HT1080 (cell line): Measurements from ENCODE around the gene ADAMTS15. TPM values are rescaled to one million over a fixed set of nuclear protein-coding genes. Genes with fewer than 3 reads are reported as not detected.
A peak's percentile ranks its signal among the peaks of the same experiment; 100 is the strongest.

Experiments
- DNase-seq: peaks from one replicate; pipeline ENCODE4 v3.0.0-alpha.2; 2015; ENCODE audit warnings: low read depth
- polyA plus RNA-seq, 2 experiments: library from polyadenylated mRNA; depleted of rRNA; stranded (reverse); fragments of >200 nt; gene quantifications; 2 replicates each; pipeline ENCODE4 v1.2.3, GENCODE V29; 2015
- total RNA-seq: library from RNA; depleted of rRNA; stranded (reverse); fragments of >200 nt; shearing (Covaris generic); gene quantifications from 2 replicates; pipeline ENCODE4 v1.2.3, GENCODE V29; 2014; rRNA removed

ADAMTS15 gene
- total RNA-seq = 0.03 and 0.08 TPM in 2 replicates
- polyA plus RNA-seq (2015; cell fraction: cytosol; rRNA removed) = 0.21 and 0.36 TPM in 2 replicates
- 0.99 and 1.4 TPM in 2 replicates for polyA plus RNA-seq (2015; cell fraction: nucleus; rRNA removed)

DNA sequence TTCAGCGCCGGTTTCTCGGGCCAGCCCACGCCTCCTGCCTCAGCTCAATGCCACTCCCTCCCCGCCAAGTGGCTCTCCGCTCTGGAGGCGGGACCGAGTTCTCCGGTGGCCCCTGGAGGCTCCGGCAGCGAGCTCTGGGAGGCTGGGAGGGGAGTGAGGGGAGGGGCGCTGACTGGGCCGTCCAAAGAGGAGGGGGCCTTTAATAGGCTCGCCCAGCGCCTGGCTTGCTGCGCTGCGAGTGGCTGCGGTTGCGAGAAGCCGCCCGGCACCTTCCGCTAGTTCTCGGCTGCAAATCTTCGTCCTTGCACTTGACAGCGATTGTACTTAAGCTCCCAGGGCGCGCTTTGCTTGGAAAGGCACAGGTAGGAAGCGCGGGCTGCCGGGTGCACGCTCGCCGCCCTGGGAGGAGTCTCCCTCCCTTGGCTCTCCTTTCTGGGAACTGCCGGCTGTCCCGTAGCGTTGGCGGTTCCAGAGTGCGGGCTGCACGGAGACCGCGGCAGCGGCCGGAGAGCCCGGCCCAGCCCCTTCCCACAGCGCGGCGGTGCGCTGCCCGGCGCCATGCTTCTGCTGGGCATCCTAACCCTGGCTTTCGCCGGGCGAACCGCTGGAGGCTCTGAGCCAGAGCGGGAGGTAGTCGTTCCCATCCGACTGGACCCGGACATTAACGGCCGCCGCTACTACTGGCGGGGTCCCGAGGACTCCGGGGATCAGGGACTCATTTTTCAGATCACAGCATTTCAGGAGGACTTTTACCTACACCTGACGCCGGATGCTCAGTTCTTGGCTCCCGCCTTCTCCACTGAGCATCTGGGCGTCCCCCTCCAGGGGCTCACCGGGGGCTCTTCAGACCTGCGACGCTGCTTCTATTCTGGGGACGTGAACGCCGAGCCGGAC lies at the start of gene ADAMTS15:
Gene ADAMTS15, plus strand, starts transcription at position 230 of the 894 bp plus-strand sequence. Its CDS starts 329 bp downstream, at position 559.
- DNase-seq = peak; percentile 23

- DNase-seq = no peak
These were observed 49.2 kb upstream of the ADAMTS15 start for GRCh38 chr11:130399196-130399595.

DNA sequence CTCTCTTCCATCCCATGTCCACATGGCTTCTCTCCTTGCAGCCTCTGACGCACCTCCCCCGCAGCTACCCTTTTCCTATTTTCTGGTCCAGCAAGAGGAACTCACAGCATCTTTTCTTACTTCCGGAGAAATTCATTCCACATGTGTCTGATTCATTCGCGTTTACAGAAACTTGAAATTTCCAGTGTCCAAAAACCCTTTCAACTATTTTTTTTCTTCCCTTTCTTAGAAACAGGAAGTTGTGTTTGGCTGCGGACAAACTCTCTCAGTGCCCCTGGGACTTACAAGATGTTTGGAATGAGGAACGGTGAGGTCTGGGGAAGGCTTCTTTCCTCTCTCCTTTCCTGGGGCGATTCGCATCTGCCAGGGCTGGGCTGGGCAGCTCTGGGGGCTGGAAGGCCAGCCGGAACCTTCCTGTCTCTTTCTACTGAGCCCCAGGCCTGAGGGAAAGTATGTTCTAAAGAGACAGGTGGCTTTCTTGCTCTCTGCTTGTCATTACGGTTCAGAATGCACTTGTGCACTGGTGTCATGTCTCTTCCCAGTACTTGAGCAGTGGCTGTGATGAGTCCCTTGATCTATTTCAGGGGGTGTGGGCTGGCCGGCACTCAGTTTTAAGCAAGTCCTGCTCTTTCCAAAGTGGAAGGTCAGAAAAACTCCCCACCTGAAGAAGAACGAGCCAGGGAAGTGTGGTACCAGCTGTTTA lies 47.5 kb upstream of the ADAMTS15 start:
- no peak for DNase-seq

- DNase-seq = no peak
These were observed 45.9 kb upstream of the ADAMTS15 start for GRCh38 chr11:130402570-130402969.

DNA sequence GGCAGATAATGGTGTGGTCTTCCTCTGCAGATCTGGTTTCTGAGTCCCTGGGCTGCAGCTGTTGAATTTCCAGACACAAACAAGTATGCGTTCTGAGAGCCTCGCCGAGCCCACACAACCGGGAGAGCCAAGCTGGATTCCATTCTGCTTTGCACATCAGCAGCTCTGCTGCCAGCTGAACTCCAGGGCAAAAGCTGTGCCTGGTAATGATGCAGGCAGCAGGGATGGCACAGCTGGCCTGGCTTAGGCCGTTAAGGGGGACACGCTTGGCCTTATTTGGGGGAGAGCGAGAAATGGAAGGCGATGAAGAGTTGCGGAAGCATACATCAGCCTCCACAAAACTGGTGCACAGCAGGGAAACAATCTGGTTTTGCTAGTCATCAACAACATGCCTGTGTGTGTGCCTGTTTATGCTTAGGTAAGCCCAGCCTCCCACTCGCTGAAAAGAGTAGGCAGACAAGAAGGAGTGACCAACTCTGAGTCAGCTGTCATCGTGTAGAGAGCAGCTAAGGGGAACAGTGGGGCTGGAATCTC lies 45.1 kb upstream of the ADAMTS15 start:
- DNase-seq = peak; percentile 39

DNA sequence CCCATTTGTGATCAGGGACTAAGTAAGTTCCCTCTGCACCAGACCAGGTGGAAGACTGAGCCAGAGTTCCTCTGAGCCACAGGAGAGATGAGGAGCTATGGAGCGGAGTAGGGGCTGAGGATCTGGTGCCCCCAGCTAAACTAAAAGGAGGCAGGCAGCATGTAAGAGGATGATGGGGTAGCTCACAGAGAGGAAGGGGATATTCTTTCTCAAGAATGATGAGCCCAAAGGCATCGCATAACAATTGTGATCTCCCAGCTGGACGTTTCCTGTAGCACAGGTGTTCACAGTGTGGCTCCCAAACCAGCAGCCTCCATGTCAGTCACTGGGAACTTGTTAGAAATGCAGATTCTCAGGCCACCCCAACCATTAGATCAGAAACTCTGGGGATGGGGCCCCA lies 44.5 kb upstream of the ADAMTS15 start:
- no peak for DNase-seq

DNA sequence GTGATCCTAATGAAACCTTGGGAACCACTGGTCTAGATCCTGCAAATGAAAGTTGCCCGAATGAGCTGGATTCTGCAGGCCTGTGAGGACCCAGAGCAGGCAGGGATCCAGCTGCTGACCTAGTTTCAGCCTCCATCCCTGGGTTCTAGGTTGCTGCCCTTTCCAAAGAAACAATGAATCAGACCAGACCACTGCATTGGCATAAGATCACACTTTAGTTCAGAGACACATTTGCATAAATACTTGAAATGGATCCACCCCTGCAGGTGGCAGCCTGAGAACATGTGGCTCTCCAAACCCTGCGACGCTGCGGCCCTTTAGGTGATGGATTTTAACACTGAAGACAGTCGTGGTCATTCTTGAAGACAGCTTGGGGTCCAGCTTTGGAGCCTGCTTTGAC lies 43.7 kb upstream of the ADAMTS15 start:
- DNase-seq = no peak

- no peak for DNase-seq
These were observed 43.0 kb upstream of the ADAMTS15 start for GRCh38 chr11:130405428-130405827.

- DNase-seq = peak; percentile 68
These were observed 40.5 kb upstream of the ADAMTS15 start for GRCh38 chr11:130407978-130408377.

DNA sequence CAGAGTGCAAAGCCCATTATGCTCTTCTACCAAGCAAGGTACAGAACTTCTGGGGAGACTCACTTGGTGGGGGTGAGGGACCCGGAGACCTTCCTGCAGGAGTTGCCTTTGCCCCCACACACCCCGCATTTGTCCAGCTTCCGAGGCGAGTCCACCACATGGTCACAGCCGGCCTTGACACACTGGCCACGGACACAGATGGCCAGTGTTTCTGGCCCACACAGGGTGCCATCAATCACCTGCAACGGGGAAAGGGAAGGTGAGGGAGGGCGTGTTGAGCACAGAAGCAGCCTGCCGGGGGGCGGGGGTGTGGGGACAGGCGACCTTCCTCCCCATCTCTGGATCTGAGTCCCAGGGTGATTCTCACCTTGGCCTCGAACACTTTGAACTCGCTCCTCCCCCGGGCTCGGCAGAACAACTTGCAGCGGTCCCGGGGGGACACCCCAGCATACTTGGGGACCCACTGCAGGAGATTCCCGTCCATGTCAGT lies 40.0 kb upstream of the ADAMTS15 start:
- no peak for DNase-seq

DNA sequence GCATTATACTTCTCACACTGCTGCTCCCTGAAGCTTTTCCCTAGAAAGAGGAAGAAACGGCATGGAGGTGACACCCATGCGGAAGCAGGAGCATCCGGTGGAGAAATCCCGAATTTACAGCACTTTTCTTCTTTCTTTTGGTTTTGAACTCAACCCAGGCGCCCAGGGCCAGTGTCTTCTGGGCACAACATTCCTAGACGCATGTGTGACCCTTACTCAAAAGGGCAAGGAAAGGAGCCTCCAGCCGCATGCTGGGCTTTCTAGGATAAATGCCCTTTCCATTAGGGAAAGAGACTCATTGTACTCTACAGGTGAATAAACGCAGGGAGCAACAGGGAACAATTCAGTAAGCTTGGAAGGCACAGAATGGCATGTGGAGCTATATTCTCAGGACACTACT lies 39.5 kb upstream of the ADAMTS15 start:
- DNase-seq = no peak

GRCh38 chr11:130409594-130410388 lies 38.7 kb upstream of the ADAMTS15 start:
- DNase-seq = no peak

DNA sequence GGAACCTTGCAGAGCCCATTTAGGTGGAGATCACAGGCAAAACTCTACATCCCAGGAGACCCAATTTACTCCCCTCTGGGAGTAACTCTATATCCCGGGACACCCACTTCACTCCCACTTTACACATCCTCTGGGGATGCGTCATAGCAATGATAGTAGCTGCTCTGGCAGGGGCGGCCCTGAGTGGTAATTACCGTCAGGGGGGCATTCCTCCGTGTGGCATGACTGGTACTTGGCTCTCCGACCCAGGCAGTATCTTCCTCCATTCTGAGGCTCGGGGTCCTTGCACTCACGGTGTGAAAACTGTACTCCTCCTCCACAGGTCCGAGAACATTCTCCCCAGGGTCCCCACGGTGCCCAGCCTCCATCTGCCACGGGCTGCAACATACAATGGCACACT lies 37.2 kb upstream of the ADAMTS15 start:
- DNase-seq = no peak

- DNase-seq = peak; percentile 88
These were observed 34.9 kb upstream of the ADAMTS15 start for GRCh38 chr11:130413405-130414106.

DNA sequence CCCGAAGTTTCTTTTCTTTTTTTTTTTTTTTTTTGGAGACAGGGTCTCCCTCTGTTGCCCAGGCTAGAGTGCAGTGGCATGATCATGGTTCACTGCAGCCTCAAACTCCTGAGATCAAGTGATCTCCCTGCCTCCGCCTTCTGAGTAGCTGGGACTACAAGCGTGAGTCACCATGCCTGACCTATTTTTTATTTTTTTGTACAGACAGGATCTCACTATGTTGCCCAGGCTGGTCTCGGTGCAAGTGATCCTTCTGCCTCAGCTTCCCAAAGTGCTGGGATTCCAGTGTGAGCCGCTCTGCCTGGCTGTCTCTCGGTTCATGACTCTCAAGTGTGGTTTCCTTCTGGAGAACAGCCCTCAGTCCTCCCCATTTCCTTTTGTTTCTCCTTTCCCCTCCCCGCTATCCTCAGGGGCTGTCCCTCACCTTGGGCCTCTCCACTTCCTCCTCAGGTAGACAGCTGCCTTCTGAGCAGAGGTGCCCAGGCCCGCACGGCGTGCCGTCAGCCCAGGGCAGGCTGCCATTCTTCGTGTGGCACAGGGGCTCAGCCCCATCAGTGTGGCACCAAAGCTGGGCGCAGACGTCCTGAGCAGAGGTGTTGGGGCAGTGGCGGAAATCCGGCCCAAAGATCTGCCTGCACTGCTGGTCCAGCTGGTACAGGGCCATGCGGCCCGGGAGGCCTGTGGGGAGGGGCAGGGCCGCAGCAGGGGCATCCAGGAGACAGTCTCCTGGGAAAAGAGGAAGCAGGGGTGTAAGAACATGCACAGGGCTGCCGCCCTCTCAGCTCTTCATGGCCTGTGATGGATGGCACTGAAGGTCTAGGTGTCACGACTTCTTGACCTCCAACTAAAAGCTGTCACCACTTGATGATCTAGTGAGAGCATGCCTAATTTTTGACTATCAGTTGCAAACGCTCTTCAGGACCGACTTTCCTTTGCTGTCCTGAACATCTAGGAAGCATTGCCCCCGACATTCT lies 34.1 kb upstream of the ADAMTS15 start:
- peak; percentile 16 for DNase-seq

- DNase-seq = no peak
These were observed 32.5 kb upstream of the ADAMTS15 start for GRCh38 chr11:130415731-130416529.

DNA sequence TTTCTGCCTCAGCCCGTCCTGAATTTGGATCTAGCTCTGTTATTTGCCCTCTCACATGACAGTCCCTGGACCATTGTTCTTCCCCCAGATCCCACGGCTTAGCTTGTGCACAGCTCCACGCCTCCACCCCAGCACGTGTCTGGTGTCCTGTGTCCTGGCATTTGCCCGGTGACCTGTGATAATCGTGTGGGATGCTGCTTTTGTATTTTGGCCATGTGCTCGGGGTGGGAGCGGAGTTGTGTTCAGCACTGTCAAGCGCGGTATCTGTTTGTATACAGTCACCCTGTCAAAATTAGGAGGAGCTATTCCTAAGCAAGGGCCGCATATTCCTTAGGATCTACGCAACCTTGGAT lies 31.9 kb upstream of the ADAMTS15 start:
- no peak for DNase-seq

- no peak for DNase-seq
These were observed 31.5 kb upstream of the ADAMTS15 start for GRCh38 chr11:130416906-130417305.
